NCI-H2171 (cell line): ENCODE data around the gene PKM.
A peak's percentile ranks its signal among the peaks of the same experiment; 100 is the strongest.

ENCODE experiments used
- DNase-seq: peaks from one replicate; lab custom pipeline; 2025; lab: John Stamatoyannopoulos, UW

Gene PKM

DNA sequence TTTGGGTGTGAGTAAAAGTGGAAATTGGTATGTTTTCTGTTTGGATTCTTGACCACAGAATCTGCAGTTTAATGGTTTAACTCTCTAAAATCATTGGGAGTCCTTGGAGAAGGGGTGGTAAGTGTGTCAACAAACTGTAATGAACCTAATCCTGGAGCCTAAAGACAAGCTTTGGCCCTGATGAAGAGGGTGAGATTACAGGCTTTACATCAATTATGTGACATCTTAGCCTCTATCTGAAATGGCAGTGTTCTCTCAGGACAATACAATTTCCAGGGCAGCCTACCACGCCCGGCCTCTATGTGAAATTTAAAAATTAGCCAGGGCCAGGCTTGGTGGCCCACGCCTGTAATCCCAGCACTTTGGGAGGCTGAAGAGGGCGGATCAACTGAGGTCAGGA is 4.3 kb upstream of the PKM start:
- DNase-seq = no peak

DNA sequence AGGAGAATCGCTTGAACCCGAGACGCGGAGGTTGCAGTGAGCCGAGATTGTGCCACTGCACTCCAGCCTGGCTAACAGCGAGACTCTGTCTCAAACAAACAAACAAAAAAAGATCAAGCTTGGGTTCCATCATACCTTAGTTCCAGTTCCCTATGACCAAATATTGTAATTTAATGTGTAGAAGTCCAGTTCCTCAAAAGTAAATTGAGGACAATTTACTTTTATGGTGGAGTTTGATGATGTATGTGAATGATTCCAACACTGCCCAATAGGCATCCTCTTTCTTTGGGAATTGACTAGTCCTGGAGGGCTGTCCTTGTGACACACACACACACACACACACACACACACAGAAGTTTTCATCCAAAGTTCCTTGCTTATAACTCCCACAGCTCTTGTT is 2.8 kb upstream of the PKM start:
- DNase-seq = no peak

DNA sequence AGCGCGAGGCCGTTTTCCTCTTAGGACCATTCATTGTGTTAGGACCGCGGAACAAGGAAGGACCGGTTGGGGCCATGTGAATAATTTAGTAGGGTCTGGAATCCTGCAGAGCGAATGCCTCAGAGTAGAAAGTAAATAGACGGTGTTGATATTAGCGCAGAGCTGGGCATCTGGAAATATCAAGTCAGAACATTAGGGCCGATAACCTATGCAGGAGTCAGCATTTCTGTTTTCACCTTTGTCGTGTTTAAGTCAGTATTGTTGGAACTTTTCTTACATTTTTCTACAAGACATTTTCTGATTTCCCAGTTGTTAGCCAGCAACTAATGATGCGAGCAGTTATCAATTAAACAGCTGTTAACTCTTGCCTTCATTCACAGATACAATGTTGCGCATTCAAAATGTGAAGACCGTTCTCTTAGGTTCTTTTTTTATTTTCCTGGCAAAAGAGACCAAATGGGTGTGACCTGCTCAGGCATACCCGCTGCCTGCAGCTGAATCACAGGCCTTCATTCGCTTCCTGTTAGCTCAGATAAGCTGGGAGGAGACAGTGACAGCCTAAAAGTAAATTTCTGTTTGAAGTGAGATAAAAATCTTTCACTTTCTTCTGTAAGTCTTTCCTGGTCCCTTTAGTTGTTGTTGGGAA is 966 bp upstream of the PKM start:
- DNase-seq = no peak

- peak; percentile 88 for DNase-seq
Observed at GRCh38 chr15:72230197-72231065, 559 bp downstream of the PKM start.

- DNase-seq = no peak
Observed at GRCh38 chr15:72229947-72230196, 1.1 kb downstream of the PKM start.

DNA sequence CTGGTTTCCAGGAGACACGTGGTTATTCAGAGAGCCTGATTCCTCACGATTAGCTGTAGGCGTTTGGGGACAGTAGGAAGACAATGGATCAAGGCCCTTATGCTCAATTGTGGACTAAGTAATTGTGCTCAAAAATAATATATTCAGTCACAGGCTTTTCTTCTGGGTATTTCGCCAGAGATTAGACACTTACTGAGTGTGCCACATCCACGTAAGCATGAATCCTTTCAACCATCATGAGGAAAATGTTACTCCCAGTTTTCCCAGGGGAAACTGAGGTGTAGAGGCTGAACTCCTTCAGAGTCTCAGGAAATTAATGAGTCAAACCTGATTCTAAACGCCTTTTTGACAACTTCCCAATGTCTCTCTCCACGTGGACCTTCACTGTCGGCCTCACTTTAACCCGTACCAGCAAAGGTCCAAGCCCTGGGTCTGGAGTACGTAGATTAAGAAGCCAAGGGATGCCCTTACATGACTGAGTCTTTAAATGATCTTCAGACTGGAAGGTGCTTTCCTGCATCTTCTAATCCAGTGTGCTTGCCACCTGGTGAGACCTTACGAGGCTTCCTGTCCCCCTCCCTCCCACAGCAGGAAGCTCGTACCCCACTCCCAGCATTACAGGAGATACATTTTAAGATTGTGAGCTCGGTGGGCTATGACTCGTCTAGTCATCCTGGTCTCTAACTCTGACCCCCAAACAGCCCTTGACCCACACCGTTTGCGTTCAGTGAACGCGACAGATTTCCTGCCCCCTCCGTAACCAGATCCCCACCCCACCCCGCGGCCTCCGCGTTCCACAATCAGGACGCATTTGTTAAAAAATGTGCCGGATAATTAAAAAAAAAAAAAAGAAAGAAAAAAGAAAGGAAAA is 1.7 kb downstream of the PKM start:
- DNase-seq = no peak

GRCh38 chr15:72227720-72228119 is 3.3 kb downstream of the PKM start:
- DNase-seq = no peak

GRCh38 chr15:72227192-72227586 is 3.8 kb downstream of the PKM start:
- no peak for DNase-seq

DNA sequence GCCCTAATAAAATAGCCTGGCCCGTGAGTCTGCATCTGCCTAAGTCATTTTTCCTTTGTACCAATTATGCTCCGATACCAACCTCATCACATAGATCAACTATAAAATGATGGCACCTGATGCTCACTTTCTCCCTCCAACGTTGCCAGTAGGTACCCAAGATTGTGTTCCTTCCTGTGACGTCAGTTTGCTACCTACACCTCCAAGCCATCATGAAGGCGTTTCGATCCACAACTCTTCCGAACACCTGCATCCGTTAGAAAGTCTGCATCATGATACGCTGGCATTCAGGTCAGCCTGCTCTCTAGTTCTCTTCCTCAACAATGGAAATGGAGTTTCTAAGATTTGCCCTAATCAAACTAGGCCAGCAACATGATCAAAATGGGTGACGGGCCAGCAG is 7.7 kb downstream of the PKM start:
- DNase-seq = no peak

- DNase-seq = no peak
Observed at GRCh38 chr15:72222393-72222792, 8.6 kb downstream of the PKM start.

DNA sequence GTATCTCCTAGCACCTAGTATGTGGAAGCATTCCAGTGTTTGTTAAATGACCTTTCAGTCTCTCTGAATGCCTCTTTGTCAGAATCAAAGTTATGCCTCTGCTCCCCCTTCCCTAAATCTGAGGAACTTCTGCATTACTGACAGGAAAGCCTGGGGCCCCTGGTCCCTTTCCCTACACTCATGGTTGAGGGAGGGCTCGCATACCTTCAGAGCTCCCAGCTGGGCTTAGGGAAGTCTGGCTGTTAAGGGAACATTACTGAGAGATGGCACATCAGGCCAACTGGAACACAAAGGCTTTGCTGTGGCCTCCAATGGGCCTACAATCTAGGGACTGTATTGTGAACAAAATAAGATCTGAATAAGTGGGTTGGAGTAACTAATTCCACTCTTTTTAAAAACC is 10.3 kb downstream of the PKM start:
- no peak for DNase-seq

- DNase-seq = no peak
Observed at GRCh38 chr15:72217216-72217615, 13.8 kb downstream of the PKM start.

DNA sequence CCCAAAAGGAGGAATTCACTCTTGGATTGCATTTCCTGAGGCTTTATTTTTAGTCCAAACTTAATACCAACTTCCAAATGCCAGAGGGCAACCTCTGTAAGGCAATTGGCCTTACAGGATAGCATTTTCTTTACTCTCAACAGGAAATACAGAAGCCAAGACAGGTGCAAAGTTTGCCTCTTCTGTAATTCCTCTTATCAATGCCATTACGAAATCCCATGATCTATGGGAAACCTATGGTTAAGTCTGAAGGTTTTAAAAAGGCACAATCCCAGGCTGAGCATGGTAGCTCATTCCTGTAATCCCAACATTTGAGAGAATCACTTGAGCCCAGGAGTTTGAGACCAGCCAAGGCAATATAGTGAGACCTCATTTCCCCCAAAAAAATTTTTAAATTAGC is 14.9 kb downstream of the PKM start:
- DNase-seq = no peak

DNA sequence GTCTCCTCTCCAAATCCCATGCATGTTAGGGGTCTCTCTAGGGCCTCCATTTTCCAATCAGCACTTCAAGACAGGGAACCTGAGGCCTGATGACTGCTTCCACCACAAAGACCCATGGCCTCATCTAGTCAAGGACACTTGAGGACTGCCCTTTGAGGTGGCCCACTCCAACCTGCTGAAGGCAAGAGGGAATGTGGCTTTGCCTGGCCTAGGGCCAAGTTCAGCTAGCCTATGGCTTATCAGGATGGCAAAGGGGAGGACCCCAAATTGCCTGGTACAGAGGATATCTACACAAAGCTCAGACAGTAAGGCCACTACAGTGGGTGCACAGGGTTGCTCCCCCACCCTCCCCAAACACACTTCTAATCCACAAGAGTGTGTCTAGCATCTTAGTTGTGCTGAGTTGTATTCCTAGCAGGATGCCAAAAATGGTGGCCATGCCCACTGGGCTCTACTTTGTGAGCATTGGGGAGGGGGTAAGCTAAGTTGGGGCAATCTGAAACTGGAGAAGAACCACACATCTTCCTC is 23.4 kb downstream of the PKM start:
- DNase-seq = no peak

GRCh38 chr15:72206677-72207000 is 24.4 kb downstream of the PKM start:
- no peak for DNase-seq

DNA sequence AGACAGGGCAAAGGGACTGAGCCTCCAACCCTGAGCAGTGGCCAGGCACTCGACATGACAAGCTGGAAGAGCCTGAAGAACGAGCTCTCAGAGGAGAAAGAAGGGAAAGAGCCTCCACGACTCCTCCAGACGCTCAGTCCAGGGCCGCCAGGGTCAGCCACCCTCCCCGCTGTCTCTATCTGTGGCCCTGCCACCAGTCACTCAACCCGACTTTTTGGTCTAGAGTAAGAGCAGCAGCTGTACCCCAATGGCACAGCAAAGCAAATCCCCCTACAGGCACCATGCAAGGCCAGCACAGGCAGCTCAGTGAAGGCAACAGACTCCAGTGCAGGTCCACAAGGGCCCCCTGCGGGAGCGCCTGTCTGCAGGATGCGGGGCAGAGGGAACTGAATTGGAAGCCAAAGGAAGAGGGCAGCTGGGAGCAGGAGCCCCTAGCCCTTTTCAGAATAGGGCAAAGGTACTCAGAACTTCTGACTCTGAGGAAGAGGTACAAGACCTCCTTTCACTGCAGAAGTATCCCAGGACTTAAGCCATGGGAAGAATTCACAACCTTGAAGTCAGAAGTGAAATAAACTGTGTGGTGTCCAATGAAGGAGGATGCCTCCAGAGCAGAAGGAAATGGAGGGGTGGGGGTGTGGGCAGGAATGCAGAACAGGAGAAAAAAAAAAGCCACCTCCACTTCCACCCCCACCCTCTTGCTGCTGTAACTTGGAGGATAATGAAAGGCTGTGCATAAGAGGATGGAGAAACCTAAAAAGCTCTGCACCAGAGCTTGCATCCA is 24.9 kb downstream of the PKM start:
- no peak for DNase-seq

- DNase-seq = no peak
Observed at GRCh38 chr15:72205273-72205672, 25.7 kb downstream of the PKM start.

GRCh38 chr15:72203507-72203837 is 27.5 kb downstream of the PKM start:
- DNase-seq = peak; percentile 46

- DNase-seq = no peak
Observed at GRCh38 chr15:72202801-72203506, 28.0 kb downstream of the PKM start.

GRCh38 chr15:72202302-72202701 is 28.7 kb downstream of the PKM start:
- no peak for DNase-seq

DNA sequence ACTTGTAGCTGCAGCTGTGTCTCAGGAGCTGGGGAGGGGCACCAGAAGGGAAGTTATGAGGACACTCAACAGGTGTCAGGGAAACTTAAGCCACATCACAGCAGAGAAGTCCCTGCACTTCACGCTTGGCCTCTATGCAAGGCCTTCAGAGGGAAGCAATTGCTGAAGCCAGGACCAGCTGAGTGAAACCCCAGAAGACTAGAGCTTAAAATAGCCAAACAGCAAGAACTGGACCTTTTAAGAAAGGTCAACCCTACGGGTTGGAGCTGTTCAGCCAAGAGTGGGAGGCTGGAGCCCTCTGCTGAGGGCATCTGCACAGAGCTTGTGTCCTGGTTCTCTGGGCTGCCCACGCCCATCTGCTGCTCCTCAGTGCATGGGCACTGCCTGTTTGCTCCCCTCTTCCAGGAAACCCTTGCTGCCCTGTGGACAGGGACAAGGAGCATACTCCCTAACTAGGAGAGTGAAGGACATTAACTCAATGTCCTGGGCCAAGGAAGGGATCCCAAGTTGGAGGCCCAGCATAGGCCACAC is 29.5 kb downstream of the PKM start:
- DNase-seq = no peak
